GM21381 (cell line): ENCODE results near the gene DDR1.
"Not testable (repeated sequence)": the region's sequence is repeated elsewhere in the genome, so short reads cannot be mapped to it uniquely, and the experiment has no call there.

Experiments used
- ATAC-seq: cut with Tn5 transposase; IDR thresholded peaks from one replicate; pipeline ENCODE4 v1.9.1; 2021; ENCODE audit warnings: mild to moderate bottlenecking, moderate library complexity; ENCODE audit not compliant: unreplicated experiment

Gene DDR1

GRCh38 chr6:30914076-30914853 lies 29.9 kb downstream of the DDR1 start, which contains the start of gene VARS2:
Gene VARS2, plus strand, starts transcription at chr6:30914238. Its CDS starts 599 bp downstream, at chr6:30914837.
- peak; percentile 94 for ATAC-seq

GRCh38 chr6:30914854-30915590 lies 30.7 kb downstream of the DDR1 start:
- ATAC-seq, result no peak

- no peak for ATAC-seq
Measured at GRCh38 chr6:30915591-30915946, 31.2 kb downstream of the DDR1 start.

GRCh38 chr6:30917041-30917440 lies 32.7 kb downstream of the DDR1 start:
- no peak for ATAC-seq

- no peak for ATAC-seq
Measured at GRCh38 chr6:30917487-30917886, 33.2 kb downstream of the DDR1 start.

DNA sequence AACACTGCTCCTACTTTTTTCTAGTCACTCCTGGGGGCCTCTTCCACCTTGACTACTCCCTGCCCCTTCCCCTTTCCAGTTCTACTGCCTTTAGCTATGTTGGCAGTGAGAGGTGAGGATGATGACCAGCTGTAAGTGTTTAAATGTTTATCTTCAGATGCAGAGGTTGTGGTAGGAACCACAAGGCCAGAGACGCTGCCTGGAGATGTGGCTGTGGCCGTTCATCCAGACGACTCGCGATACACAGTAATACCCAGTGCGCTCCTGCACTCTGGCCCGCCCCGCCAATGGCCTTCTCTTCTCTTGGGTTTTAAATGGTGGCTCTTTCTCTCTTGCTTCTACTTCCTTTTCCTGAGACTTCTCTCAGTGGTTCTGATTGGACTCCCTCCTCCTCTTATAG lies 34.4 kb downstream of the DDR1 start:
- no peak for ATAC-seq

- no peak for ATAC-seq
Measured at GRCh38 chr6:30922447-30922852, 38.1 kb downstream of the DDR1 start.

DNA sequence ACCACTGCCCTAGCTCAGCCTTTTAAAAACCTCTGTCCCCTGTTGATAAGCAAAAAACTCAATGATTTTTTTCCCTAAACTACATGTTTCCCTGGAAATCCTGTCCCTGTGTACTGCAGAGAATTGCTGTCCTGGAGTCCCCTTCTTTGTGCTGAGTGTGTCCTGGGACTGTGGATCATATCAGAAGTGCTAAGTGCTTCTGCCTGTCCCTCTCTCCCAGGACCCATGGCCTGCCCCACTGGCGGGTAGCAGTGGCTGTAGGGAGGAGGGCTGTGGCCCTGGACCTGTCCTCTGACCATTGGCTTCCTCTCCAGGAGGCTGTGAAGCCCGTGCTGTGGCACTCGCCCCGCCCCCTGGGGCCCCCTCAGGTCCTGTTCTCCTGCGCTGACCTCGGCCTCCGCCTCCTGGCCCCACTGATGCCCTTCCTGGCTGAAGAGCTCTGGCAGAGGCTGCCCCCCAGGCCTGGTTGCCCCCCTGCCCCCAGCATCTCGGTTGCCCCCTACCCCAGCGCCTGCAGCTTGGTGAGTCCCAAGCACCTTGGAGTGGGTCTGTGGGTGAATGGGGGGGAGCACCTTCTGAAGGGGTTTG lies 39.8 kb downstream of the DDR1 start:
- not testable (repeated sequence) for ATAC-seq

GRCh38 chr6:30926644-30927043 lies 42.3 kb downstream of the DDR1 start:
- no peak for ATAC-seq

DNA sequence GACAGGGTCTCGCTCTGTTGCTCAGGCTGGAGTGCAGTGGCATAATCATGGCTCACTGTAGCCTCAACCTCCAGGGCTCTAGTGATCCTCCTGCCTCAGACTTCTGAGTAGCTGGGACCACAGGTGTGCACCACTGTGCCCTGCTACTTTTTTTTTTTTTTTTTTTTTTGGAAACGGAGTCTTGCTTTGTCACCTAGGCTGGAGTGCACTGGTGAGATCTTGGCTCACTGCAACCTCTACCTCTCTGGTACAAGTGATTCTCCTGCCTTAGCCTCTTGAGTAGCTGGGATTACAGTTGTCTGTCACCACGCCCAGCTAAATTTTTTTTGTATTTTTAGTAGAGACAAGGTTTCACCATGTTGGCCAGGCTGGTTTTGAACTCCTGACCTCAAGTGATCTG lies 42.8 kb downstream of the DDR1 start:
- not testable (repeated sequence) for ATAC-seq

DNA sequence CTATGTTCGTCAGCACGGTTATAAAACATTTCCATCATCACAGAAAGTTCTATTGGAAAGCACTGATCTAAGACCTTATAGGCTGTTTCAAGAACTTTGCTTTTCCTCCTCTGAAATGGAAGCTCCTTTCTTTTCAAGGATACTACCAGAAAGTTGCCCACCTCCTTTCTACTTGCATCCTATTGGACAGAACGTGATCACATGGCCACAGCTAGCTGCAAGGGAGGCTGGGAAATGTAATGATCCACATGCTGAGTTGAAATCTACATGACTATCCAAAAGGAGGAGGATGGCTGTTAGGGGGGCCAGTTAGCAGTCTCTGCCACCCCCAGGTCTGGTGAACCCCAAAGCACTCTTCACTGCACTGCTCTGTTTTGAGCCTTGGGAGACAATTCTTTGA lies 44.4 kb downstream of the DDR1 start:
- ATAC-seq, result no peak

DNA sequence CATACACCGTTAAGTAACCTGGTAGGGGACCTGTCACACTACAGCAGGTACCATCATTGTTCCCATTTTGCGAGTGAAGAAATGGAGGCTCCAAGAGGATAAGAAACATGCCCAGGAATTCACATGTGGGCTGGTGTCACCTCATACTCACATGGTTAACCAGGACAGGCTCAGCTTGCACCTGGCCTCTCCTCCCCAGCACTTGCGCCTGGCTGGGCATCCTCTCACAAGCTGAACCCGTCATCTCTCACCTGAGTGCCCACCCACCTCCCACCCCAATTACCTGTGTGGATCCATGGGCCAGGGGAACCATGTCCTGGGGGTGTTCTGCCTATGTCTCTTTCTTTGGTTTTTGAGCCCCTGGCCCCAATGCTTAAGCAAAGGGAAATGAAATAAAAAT lies 46.2 kb downstream of the DDR1 start:
- no peak for ATAC-seq

DNA sequence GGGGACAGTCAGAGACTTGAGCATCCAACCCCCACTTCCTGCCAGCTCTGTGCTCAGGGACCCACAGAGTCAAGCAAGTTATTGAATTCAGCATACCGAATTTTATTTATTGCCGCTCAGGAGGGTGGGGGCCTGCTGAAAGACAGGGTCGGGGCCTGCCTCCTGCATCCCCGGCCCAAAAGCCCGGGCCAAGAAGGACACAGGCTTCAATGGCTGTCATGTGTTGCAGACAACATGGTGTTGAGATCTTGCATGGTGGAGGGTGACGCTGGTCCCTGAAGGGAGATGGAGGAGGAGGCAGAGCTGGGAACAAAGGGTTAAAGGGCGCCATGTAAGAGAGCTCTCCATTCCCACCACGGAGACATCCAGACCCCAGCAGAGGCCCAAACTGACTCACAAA lies 47.0 kb downstream of the DDR1 start:
- ATAC-seq, result no peak

DNA sequence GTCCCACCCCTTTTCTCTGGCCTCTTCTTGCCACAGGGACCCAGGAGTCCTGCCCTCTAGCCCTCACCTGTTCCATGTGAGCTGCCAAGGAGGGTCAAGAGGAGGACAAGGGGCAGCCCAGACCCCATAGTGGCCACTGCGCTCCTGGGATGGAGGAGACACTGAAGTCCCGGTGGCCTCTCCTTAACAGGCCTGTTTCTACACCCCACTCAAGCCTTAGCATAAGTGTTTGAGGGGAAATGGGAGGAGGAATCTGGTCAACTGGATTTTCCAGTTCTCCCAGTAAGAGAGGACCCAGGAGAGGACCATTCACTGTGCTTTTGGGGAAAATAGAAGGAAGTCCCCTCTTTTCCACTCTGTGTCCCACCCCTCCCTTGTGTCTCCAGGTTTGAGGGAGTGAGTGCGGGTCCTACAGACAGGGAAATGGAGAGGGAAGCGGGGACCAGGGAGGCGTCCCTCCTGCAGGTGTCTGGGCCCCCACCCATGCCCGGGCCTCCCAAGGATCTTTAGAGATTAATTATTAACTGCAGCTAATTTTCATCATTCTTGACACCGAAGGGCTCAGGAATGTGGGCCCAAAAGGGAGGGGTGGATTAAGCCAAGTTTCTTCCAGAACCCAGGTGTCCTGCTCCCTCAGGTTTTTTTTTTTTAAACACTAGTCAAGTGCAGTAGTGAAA lies 47.8 kb downstream of the DDR1 start, which contains the start of gene SFTA2:
TSS of gene SFTA2 (minus strand) at position 202 of the 677 bp plus-strand sequence. CDS start at position 128, 74 bp downstream.
- no peak for ATAC-seq

DNA sequence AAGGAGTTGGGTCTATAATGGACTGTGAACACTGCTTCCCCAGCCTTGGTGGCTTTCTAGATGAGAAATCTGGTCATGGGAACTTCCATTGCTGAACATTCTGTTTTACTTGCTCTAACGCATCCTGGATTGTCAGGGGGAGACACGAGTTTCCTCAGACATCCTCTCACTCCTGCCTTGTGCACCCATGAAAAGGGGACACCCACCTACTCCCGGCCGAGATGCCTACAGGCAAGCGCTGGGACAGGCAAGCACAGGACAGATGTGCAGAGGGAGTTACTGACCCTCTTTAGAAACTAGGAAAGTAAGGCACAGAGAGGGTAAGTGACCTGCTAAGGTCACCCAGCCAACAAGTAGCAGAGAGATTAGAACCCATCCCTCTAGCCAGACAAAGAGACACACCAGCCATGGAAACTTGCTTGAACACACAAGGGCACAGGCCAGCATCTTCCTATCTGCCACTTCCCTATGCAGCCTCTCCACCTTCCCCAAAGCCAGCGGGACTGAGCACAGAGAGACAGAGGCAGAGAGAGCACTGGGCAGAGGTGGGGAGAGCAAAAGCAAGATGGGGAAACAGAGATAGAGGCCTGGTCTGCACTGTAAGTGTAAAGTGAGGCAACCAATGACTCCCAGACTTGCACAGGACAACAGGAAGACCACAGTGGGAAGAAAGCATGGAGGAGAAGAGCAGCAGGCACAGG lies 48.5 kb downstream of the DDR1 start:
- no peak for ATAC-seq

GRCh38 chr6:30935018-30935417 lies 50.7 kb downstream of the DDR1 start:
- ATAC-seq, result no peak

DNA sequence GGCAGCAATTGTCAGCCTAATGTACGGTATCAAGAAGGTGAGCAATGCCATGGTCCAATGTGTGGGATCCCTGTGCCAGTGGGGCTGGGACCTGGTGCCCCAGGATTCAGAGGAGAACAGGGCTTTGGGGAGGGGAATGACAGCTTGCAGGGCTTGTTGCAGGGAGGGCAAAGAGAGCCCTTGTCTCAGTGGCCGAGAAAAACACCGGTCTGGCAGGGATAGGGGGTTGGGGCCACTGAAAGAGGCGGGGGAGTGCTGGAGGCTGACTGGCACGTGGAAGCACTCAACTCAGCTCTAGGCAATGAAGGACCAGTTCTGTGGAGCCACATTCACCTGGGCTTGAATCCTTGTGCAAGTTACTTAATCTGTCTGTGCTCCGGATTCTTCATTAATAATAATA lies 52.9 kb downstream of the DDR1 start:
- no peak for ATAC-seq

GRCh38 chr6:30938730-30939129 lies 54.4 kb downstream of the DDR1 start:
- no peak for ATAC-seq

DNA sequence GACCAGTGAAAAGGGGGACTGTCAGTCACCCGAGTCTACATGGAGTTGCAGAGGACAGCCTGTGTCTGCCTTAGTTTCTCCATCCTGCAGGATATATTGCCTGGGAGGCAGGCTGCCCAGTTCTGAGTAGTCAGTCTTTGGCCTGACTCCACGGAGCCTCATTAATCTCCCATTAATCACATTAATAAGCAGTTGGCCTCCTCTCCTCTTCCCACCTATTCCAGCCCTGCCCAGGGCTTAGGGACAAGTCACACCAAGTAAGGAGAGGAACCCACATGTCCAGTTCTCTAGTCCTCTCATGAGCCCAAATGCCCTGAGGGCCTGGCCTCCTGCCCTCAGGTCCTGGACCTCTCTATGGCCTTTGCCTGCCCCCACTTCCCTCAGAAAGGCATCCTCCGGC lies 55.2 kb downstream of the DDR1 start:
- no peak for ATAC-seq

- no peak for ATAC-seq
Measured at GRCh38 chr6:30940361-30940986, 56.2 kb downstream of the DDR1 start, which contains the start of gene MUCL3. Gene MUCL3, plus strand, starts transcription at chr6:30940973. Its CDS starts 27 bp downstream, at chr6:30941000.
